CD14-positive monocyte (primary cell): ENCODE measurements around the gene C4BPA. TPM values are rescaled to one million over a fixed set of nuclear protein-coding genes. Genes with fewer than 3 reads are reported as not detected.

ENCODE experiments used
- DNase-seq, 3 donors: peaks; one replicate each; pipeline ENCODE4 v3.0.0-alpha.2; 2011 to 2022
- H2AFZ ChIP-seq: 2 replicates; pipeline ENCODE4 v1.6.0; 2012; ENCODE audit warnings: mild to moderate bottlenecking, low read depth, low read length, inconsistent platforms; ENCODE audit not compliant: insufficient read depth, poor library complexity, severe bottlenecking
- H3K27ac ChIP-seq, 2 donors: 1 replicate in 1 of 2; 2 replicates in 1 of 2; pipeline ENCODE4 v1.5.1; 2012 to 2013; ENCODE audit warnings: low read length in 2 of 2, control low read depth in 1 of 2, inconsistent platforms in 1 of 2, low read depth in 1 of 2, mild to moderate bottlenecking in 1 of 2
- H3K27me3 ChIP-seq, 2 donors: one replicate each; pipeline versions ENCODE4 v1.6.0 to v1.6.1; 2011 to 2013; ENCODE audit warnings: low read length in 2 of 2; ENCODE audit not compliant: control insufficient read depth in 2 of 2, insufficient read depth in 2 of 2
- H3K36me3 ChIP-seq, 2 donors: replicated peaks in 1 of 2; 1 replicate in 1 of 2; 2 replicates in 1 of 2; pipeline versions ENCODE4 v1.5.1 to v1.6.1; 2012 to 2013; ENCODE audit warnings: low read length in 2 of 2, control low read depth in 1 of 2, inconsistent platforms in 1 of 2, mild to moderate bottlenecking in 1 of 2; ENCODE audit not compliant: insufficient read depth in 2 of 2, control insufficient read depth in 1 of 2
- H3K4me1 ChIP-seq, 2 donors: 1 replicate in 1 of 2; 2 replicates in 1 of 2; pipeline versions ENCODE4 v1.5.1 to v1.6.1; 2012 to 2013; ENCODE audit warnings: low read length in 2 of 2, control low read depth in 1 of 2, inconsistent platforms in 1 of 2, mild to moderate bottlenecking in 1 of 2, moderate library complexity in 1 of 2; ENCODE audit not compliant: insufficient read depth in 2 of 2, control insufficient read depth in 1 of 2
- H3K4me2 ChIP-seq: replicated peaks from 2 replicates; pipeline ENCODE3; 2012; ENCODE audit warnings: low read length, moderate library complexity, mild to moderate bottlenecking; ENCODE audit not compliant: poor library complexity, severe bottlenecking; ENCODE audit errors: extremely low read depth
- H3K4me3 ChIP-seq, 3 experiments: fragments of 200-600 bp in 1 of 3; sonication (generic) in 1 of 3; replicated peaks in 1 of 3; 1 replicate in 2 of 3; 2 replicates in 1 of 3; pipeline ENCODE4 v1.5.1; 2011 to 2013; ENCODE audit warnings: low read length in 3 of 3, mild to moderate bottlenecking in 3 of 3, control low read depth in 2 of 3, low read depth in 2 of 3, inconsistent platforms in 1 of 3, moderate library complexity in 1 of 3
- H3K79me2 ChIP-seq: 2 replicates; pipeline ENCODE4 v1.6.0; 2012; ENCODE audit warnings: mild to moderate bottlenecking, control low read depth, inconsistent platforms, low read length, moderate library complexity; ENCODE audit not compliant: insufficient read depth
- H3K9ac ChIP-seq: 2 replicates; pipeline ENCODE4 v1.6.0; 2017; ENCODE audit warnings: low read length, mild to moderate bottlenecking; ENCODE audit not compliant: insufficient read depth, poor library complexity, severe bottlenecking
- H3K9me3 ChIP-seq, 2 donors: replicated peaks in 1 of 2; 1 replicate in 1 of 2; 2 replicates in 1 of 2; pipeline versions ENCODE4 v1.5.1 to v1.6.1; 2012 to 2013; ENCODE audit warnings: low read length in 2 of 2, control low read depth in 1 of 2; ENCODE audit not compliant: control insufficient read depth in 1 of 2, insufficient read depth in 1 of 2
- H4K20me1 ChIP-seq: 2 replicates; pipeline ENCODE4 v1.6.0; 2012; ENCODE audit warnings: mild to moderate bottlenecking, low read length, control low read depth, moderate library complexity; ENCODE audit not compliant: insufficient read depth
- H3K27ac Mint-ChIP-seq, 7 donors: one replicate each; pipeline ENCODE4 v1.8.0; 2020; ENCODE audit warnings: mild to moderate bottlenecking in 7 of 7, mixed read lengths in 7 of 7, moderate library complexity in 6 of 7, inconsistent platforms in 2 of 7
- H3K27me3 Mint-ChIP-seq, 3 donors: one replicate each; pipeline ENCODE4 v1.8.0; 2021 to 2022; ENCODE audit warnings: low read depth in 3 of 3, mild to moderate bottlenecking in 3 of 3, mixed read lengths in 3 of 3, moderate library complexity in 3 of 3, inconsistent platforms in 1 of 3
- H3K36me3 Mint-ChIP-seq, 2 donors: one replicate each; pipeline ENCODE4 v1.8.0; 2020; ENCODE audit warnings: mixed read lengths in 2 of 2, inconsistent platforms in 1 of 2, mild to moderate bottlenecking in 1 of 2
- H3K4me1 Mint-ChIP-seq: one replicate; pipeline ENCODE4 v1.8.0; 2020; ENCODE audit warnings: mild to moderate bottlenecking, mixed read lengths
- H3K4me3 Mint-ChIP-seq, 2 donors: one replicate each; pipeline ENCODE4 v1.8.0; 2020; ENCODE audit warnings: mild to moderate bottlenecking in 2 of 2, mixed read lengths in 2 of 2, moderate library complexity in 1 of 2
- H3K9me3 Mint-ChIP-seq, 7 donors: one replicate each; pipeline ENCODE4 v1.8.0; 2020 to 2022; ENCODE audit warnings: mixed read lengths in 7 of 7, mild to moderate bottlenecking in 6 of 7, moderate library complexity in 6 of 7, inconsistent platforms in 2 of 7
- WGBS: methylation state at CpG from one replicate; pipeline ENCODE4 v1.1.5; 2013; ENCODE audit warnings: missing lambda C conversion rate; ENCODE audit not compliant: insufficient coverage; 5-methylcytosine and 5-hydroxymethylcytosine counted together
- intact Hi-C, 2 donors: fragments of 100-400 bp; cut with micrococcal nuclease; formaldehyde crosslinking; loops; one replicate each; pipeline versions ENCODE4 v1.15.0 to v1.15.1; 2023
- polyA plus RNA-seq, 3 donors: library from polyadenylated mRNA; depleted of rRNA in 1 of 3; unstranded in 2 of 3; stranded (reverse) in 1 of 3; fragments of 300-500 nt in 2 of 3; fragments of >200 nt in 1 of 3; fragmentation: Illumina TruSeq in 2 of 3; gene quantifications; 1 replicate in 2 of 3; 2 replicates in 1 of 3; pipeline ENCODE4 v1.2.3, GENCODE V29; 2012 to 2021
- TF ChIP-seq, protein P1 (sequence below): fragments of 200-600 bp; IDR thresholded peaks from one replicate; pipeline ENCODE4 v1.8.0; 2022; ENCODE audit warnings: antibody characterized with exemption, mild to moderate bottlenecking

The C4BPA gene
- polyA plus RNA-seq, 3 donors: 0.09 to 0.25 (median 0.13) TPM

DNA sequence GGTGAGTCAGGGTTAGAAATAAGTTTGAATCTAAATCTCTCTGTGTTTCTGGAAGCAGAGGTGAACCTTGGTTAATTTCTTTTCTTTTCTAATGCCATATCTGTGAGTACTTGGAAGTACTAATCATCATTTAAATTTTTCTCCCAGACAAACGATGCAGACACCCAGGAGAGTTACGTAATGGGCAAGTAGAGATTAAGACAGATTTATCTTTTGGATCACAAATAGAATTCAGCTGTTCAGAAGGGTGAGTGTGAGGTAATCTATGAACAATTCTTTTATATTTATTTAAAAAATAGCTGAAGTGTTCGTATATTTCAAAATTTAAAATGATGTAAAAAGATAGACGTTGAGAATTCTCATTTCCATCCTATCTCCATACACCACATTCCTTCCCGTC is 11.2 kb downstream of the C4BPA start:
- no peak for DNase-seq
- no peaks in the 10 kb centered on the region for H3K27me3 ChIP-seq
- Mint-ChIP-seq H3K4me1 (no peaks in the 10 kb centered on the region), H3K4me3 (no peak overlapping the region), H3K27me3 (peaks cover 0 to 4% (median 2%) of the 10 kb centered on the region in 3 donors), H3K36me3 (no peaks in the 10 kb centered on the region), H3K27ac (no peak overlapping the region), H3K9me3 (peaks cover 0 to 7% (median 0%) of the 10 kb centered on the region in 7 donors)
- no peak overlapping the region for H3K9ac ChIP-seq
- WGBS: no CpG with 5 or more reads among the region's 5 CpGs
- H3K27ac ChIP-seq: no peak overlapping the region
- H3K79me2 ChIP-seq: no peaks in the 10 kb centered on the region
- intact Hi-C loops: no loop called here
- TF ChIP-seq, protein P1, sequence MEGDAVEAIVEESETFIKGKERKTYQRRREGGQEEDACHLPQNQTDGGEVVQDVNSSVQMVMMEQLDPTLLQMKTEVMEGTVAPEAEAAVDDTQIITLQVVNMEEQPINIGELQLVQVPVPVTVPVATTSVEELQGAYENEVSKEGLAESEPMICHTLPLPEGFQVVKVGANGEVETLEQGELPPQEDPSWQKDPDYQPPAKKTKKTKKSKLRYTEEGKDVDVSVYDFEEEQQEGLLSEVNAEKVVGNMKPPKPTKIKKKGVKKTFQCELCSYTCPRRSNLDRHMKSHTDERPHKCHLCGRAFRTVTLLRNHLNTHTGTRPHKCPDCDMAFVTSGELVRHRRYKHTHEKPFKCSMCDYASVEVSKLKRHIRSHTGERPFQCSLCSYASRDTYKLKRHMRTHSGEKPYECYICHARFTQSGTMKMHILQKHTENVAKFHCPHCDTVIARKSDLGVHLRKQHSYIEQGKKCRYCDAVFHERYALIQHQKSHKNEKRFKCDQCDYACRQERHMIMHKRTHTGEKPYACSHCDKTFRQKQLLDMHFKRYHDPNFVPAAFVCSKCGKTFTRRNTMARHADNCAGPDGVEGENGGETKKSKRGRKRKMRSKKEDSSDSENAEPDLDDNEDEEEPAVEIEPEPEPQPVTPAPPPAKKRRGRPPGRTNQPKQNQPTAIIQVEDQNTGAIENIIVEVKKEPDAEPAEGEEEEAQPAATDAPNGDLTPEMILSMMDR: no peak
- no peaks in the 10 kb centered on the region for H3K36me3 ChIP-seq
- H3K4me1 ChIP-seq: no peaks in the 10 kb centered on the region
- no peaks in the 10 kb centered on the region for H3K9me3 ChIP-seq
- no peak overlapping the region for H2AFZ ChIP-seq
- H3K4me2 ChIP-seq: no peak overlapping the region
- no peaks in the 10 kb centered on the region for H4K20me1 ChIP-seq
- H3K4me3 ChIP-seq: no peak overlapping the region

DNA sequence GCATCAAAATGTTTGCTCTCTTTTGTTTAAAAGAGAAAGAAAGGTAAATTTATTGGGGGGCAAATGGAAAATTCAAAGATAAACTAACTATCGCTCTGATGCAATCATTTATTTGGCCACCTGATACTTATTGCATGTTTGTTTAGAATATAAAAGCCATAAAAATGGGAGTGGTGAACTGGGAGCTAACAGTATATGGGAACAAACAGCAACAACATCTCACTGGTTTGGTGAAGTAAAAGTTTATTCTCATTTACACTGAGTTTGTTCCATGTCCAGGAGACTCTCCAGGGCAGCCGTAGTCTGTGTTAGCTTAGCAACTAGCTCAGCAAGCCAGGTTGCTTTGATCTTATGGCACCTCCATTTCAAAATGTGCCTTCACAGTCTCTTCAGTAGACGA is 20.4 kb downstream of the C4BPA start:
- no peaks in the 10 kb centered on the region for H3K36me3 ChIP-seq
- no peak overlapping the region for H3K27ac ChIP-seq
- TF ChIP-seq, protein P1: no peak
- Mint-ChIP-seq H3K27ac (no peak overlapping the region), H3K36me3 (peaks cover 0 to 2% of the 10 kb centered on the region in 2 donors), H3K4me3 (no peak overlapping the region), H3K27me3 (peaks cover 0 to 2% (median 2%) of the 10 kb centered on the region in 3 donors), H3K9me3 (peaks cover 16 to 31% (median 28%) of the 10 kb centered on the region in 7 donors), H3K4me1 (no peaks in the 10 kb centered on the region)
- DNase-seq: no peak
- H4K20me1 ChIP-seq: no peaks in the 10 kb centered on the region
- no peak overlapping the region for H3K4me3 ChIP-seq
- intact Hi-C loops: no loop called here
- peaks cover 15 to 28% of the 10 kb centered on the region in 2 donors for H3K9me3 ChIP-seq
- no peaks in the 10 kb centered on the region for H3K79me2 ChIP-seq
- H2AFZ ChIP-seq: no peak overlapping the region
- WGBS: 100% methylated on average over 1 of the region's 3 CpGs
- no peak overlapping the region for H3K4me2 ChIP-seq
- H3K27me3 ChIP-seq: no peaks in the 10 kb centered on the region
- H3K4me1 ChIP-seq: no peaks in the 10 kb centered on the region
- H3K9ac ChIP-seq: no peak overlapping the region
